ENCODE measurements around the gene ALG1L2.
"Not testable (repeated sequence)": the region's sequence is repeated elsewhere in the genome, so short reads cannot be mapped to it uniquely, and the experiment has no call there.

- not testable (repeated sequence) for TF ChIP-seq CTCF, POLR2AphosphoS5 (IDR thresholded peaks at IDR 0.05)
Observed at GRCh38 chr3:130097096-130097495, 15.5 kb downstream of the ALG1L2 start.

Data from esophagus muscularis mucosa (tissue), 3 donors.